Effector memory CD8-positive, alpha-beta T cell (primary cell): ENCODE measurements around the gene SHROOM3.

Experiments
- ATAC-seq: fragments of 150-1000 bp; cut with Tn5 transposase; replicated peaks from 2 replicates; pipeline ENCODE4 v1.10.0; 2021; ENCODE audit warnings: mild to moderate bottlenecking, moderate library complexity
- DNase-seq, 3 experiments: peaks; one replicate each; pipeline ENCODE4 v3.0.0; 2021
- H3K27ac Mint-ChIP-seq, 2 donors: one replicate each; pipeline ENCODE4 v1.8.0; 2022; ENCODE audit warnings: mild to moderate bottlenecking in 2 of 2, mixed read lengths in 2 of 2, moderate library complexity in 2 of 2
- H3K27me3 Mint-ChIP-seq, 2 donors: one replicate each; pipeline ENCODE4 v1.8.0; 2022; ENCODE audit warnings: mixed read lengths in 2 of 2
- H3K36me3 Mint-ChIP-seq: one replicate; pipeline ENCODE4 v1.8.0; 2022; ENCODE audit warnings: mild to moderate bottlenecking, moderate library complexity, mixed read lengths; ENCODE audit not compliant: insufficient read depth
- H3K4me1 Mint-ChIP-seq, 2 donors: one replicate each; pipeline ENCODE4 v1.8.0; 2022; ENCODE audit warnings: low read depth in 2 of 2, mixed read lengths in 2 of 2
- H3K4me3 Mint-ChIP-seq, 2 donors: one replicate each; pipeline ENCODE4 v1.8.0; 2022; ENCODE audit warnings: mild to moderate bottlenecking in 2 of 2, mixed read lengths in 2 of 2, moderate library complexity in 2 of 2
- H3K9me3 Mint-ChIP-seq, 2 donors: one replicate each; pipeline ENCODE4 v1.8.0; 2022; ENCODE audit warnings: mixed read lengths in 2 of 2

The SHROOM3 gene

GRCh38 chr4:76579596-76580375, 144.8 kb downstream of the SHROOM3 start:
- ATAC-seq (no peak), DNase-seq (no peak)
- peaks cover 49 to 61% of the 10 kb centered on the region in 2 donors for H3K27me3 Mint-ChIP-seq
- H3K4me3 Mint-ChIP-seq = no peak overlapping the region
- H3K27ac Mint-ChIP-seq = no peak overlapping the region
- no peaks in the 10 kb centered on the region for H3K36me3 Mint-ChIP-seq
- no peaks in the 10 kb centered on the region for H3K9me3 Mint-ChIP-seq
- no peaks in the 10 kb centered on the region for H3K4me1 Mint-ChIP-seq

GRCh38 chr4:76581077-76581962, 146.3 kb downstream of the SHROOM3 start:
- Mint-ChIP-seq H3K4me3 (no peak overlapping the region), H3K9me3 (no peaks in the 10 kb centered on the region), H3K27ac (no peak overlapping the region), H3K4me1 (peaks cover 0 to 6% of the 10 kb centered on the region in 2 donors), H3K27me3 (peaks cover 46 to 61% of the 10 kb centered on the region in 2 donors), H3K36me3 (no peaks in the 10 kb centered on the region)
- ATAC-seq = no peak
- no peak for DNase-seq

GRCh38 chr4:76582074-76582816, 147.2 kb downstream of the SHROOM3 start:
- H3K4me1 Mint-ChIP-seq = peaks cover 0 to 6% of the 10 kb centered on the region in 2 donors
- no peaks in the 10 kb centered on the region for H3K36me3 Mint-ChIP-seq
- ATAC-seq (no peak), DNase-seq (no peak)
- no peaks in the 10 kb centered on the region for H3K9me3 Mint-ChIP-seq
- H3K27ac Mint-ChIP-seq = no peak overlapping the region
- H3K4me3 Mint-ChIP-seq = no peak overlapping the region
- peaks cover 53 to 67% of the 10 kb centered on the region in 2 donors for H3K27me3 Mint-ChIP-seq

DNA sequence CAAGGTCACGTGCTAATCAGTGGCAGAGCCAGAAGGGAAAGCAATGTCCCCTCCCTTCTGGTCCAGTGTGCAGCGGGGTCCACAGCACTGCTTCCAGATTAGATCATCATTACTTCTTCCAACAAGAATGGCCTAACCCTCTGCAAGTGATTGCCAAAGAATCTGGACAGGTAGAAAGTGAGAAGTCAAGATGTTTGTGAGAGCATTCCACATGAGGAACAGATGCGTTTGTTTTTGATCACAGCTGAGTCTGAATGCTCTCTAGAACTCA, 147.7 kb downstream of the SHROOM3 start:
- Mint-ChIP-seq H3K9me3 (no peaks in the 10 kb centered on the region), H3K27me3 (peaks cover 54 to 71% of the 10 kb centered on the region in 2 donors), H3K4me1 (peaks cover 0 to 6% of the 10 kb centered on the region in 2 donors), H3K4me3 (no peak overlapping the region), H3K27ac (no peak overlapping the region), H3K36me3 (no peaks in the 10 kb centered on the region)
- DNase-seq (no peak), ATAC-seq (no peak)

DNA sequence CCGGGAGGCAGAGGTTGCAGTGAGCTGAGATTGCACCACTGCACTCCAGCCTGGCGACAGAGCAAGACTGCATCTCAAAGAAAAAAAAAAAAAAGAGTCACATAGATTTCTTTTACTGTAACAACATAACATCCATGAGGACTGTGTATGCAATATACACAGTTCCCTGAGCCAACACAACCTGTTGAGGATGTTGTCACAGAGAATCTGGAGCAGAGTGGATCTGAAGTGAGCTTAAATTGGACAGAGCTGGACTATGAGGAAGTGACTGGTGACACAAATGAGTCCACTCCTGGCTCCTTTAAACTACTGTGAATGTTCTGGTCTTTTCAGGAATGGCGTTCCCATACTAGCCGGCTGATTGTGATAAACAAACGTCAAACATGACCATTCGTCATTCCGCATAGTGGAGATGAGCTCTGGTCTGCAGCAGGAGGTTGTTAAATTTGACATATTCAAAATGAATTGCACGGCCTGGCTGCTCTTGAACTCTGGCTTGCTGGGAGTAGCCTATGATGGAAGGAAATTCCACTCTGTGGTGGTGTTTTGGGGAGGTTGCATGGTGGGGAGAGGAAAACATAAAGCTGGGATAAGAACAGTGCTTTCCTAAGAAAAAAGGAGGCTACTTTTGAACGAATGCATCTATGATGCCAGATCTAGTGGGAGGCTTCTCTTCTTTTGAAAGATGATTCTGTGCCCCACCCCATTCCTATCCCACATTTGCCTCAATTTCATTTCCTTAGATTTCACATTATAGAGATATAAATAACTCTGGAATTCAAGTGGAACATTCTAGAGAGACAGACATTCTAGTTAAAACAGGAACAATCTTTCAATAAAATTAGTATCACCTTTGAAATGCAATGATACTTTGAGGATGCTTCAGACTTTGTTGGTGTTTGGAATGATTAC, 149.5 kb downstream of the SHROOM3 start:
- peaks cover 0 to 6% of the 10 kb centered on the region in 2 donors for H3K4me1 Mint-ChIP-seq
- no peak overlapping the region for H3K4me3 Mint-ChIP-seq
- ATAC-seq = no peak
- H3K36me3 Mint-ChIP-seq = no peaks in the 10 kb centered on the region
- no peak overlapping the region for H3K27ac Mint-ChIP-seq
- no peaks in the 10 kb centered on the region for H3K9me3 Mint-ChIP-seq
- DNase-seq = no peak
- H3K27me3 Mint-ChIP-seq = peaks cover 54 to 81% of the 10 kb centered on the region in 2 donors

- Mint-ChIP-seq H3K27me3 (peaks cover 55 to 81% of the 10 kb centered on the region in 2 donors), H3K4me3 (no peak overlapping the region), H3K27ac (no peak overlapping the region), H3K36me3 (no peaks in the 10 kb centered on the region), H3K4me1 (peaks cover 0 to 6% of the 10 kb centered on the region in 2 donors), H3K9me3 (no peaks in the 10 kb centered on the region)
- ATAC-seq = no peak
- no peak for DNase-seq
Measured at GRCh38 chr4:76585272-76585671, 150.2 kb downstream of the SHROOM3 start.

DNA sequence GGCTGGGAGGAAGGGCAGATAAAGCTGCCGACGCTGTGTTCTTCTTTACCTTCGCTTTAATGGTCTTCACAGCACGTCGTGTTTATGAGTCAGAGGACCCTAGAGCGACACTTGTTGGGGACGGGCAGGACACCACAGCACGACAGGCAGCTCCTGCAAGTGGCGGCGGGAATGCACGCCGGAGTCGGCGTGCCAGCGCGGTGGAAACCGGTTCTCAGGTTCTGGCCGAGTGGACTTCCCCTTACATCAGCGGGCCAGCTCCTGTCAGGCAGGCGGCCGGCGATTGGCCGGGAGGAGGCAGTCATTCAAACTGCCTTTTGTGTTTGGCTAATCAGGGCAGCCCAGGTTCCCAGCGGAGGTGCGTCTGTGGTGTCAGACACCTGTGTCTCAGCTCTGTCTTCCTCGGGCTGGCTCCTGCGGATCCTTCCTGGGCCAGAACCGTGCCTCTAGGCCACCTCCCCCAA, 150.9 kb downstream of the SHROOM3 start:
- Mint-ChIP-seq H3K27ac (no peak overlapping the region), H3K27me3 (peaks cover 62 to 87% of the 10 kb centered on the region in 2 donors), H3K9me3 (no peaks in the 10 kb centered on the region), H3K36me3 (no peaks in the 10 kb centered on the region), H3K4me1 (peaks cover 0 to 6% of the 10 kb centered on the region in 2 donors), H3K4me3 (peak overlapping the region; percentile 20 to 60)
- ATAC-seq = no peak
- no peak for DNase-seq

DNA sequence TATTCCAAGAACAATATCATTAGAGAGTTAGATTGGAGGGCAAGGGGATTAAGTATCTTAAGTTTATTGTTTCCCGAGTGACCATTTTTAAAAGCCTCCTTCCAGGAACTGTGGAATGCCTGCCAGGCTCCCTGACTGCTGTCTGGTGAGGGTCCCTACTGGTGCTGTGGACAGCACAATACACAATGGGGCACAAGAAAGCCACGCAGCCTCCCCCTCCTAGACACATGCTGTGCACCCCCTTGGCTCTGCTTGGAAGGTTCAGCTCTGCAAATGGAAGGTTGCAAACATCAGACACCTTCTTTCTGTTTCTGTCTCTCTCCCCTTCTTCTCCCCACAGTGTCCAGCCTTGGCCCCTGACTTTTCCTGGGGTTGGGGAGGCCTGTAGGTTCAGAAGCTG, 153.2 kb downstream of the SHROOM3 start:
- no peak for ATAC-seq
- H3K27ac Mint-ChIP-seq = no peak overlapping the region
- H3K4me3 Mint-ChIP-seq = no peak overlapping the region
- no peaks in the 10 kb centered on the region for H3K9me3 Mint-ChIP-seq
- peaks cover 0 to 6% of the 10 kb centered on the region in 2 donors for H3K4me1 Mint-ChIP-seq
- H3K27me3 Mint-ChIP-seq = peaks cover 52 to 76% of the 10 kb centered on the region in 2 donors
- no peaks in the 10 kb centered on the region for H3K36me3 Mint-ChIP-seq
- no peak for DNase-seq

DNA sequence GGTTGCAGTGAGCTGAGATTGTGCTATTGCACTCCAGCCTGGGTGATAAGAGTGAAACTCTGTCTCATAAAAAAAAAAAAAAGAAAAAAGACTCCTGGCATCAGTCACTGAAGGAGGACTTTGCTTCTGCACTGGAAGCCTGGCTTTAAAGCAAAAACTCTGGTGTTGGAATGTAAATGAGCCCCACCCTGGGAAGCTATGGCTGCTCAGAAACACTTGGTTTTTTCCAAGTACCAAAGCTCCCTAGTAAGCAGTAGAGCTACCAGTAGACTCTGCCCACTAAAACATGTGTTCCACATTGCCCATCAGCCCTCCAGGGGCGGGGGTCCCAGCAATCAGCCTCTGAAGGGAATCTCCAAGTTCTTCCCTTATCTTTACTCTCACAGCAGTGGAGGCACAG, 154.4 kb downstream of the SHROOM3 start:
- Mint-ChIP-seq H3K4me1 (peaks cover 0 to 6% of the 10 kb centered on the region in 2 donors), H3K4me3 (no peak overlapping the region), H3K27me3 (peaks cover 44 to 67% of the 10 kb centered on the region in 2 donors), H3K27ac (no peak overlapping the region), H3K36me3 (no peaks in the 10 kb centered on the region), H3K9me3 (no peaks in the 10 kb centered on the region)
- ATAC-seq (no peak), DNase-seq (no peak)

DNA sequence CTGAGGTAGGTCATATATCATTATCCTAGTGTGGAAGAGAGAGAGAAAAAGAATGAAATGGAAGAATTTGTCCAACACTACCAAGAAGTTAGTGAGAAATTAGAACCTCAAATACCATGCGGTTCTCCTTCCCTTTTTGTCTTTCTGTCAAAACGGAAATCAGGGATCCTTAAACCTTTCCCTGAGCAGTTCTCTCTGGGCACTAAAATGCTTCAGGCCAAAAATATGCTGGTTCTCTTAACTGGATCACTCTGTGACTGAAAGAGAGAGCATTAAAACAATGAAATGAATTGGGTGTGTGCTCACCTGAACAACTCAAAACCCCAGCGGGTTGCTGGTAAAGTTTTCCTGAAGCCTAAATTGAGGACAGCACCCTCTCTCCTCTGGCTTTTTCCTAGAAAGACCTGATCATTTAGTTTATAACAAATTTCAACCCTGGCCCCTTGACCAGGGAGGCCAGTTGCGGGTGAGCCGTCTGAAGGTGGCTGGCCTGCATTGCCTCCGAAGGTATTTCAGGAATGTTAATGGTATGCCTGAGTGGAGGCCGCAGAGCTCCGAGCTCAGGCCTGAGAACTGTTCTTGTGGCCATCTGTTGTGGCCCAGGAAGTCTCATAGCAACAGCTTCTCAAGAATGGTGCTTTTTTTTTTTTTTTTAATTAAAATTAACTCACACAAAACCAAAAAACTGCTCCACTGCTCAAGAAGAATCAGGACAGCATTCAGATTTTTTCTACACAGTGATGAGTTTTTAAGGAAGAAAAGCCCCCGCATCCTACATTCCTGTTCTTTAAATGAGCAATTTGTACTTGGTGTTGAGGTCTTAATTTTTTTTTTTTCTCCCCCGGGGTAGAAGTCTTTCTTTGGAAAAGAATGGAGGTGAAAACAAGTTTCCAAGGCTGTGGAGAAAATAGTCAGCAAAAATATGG, 155.1 kb downstream of the SHROOM3 start:
- H3K27me3 Mint-ChIP-seq = peaks cover 39 to 60% of the 10 kb centered on the region in 2 donors
- no peak overlapping the region for H3K4me3 Mint-ChIP-seq
- DNase-seq = no peak

DNA sequence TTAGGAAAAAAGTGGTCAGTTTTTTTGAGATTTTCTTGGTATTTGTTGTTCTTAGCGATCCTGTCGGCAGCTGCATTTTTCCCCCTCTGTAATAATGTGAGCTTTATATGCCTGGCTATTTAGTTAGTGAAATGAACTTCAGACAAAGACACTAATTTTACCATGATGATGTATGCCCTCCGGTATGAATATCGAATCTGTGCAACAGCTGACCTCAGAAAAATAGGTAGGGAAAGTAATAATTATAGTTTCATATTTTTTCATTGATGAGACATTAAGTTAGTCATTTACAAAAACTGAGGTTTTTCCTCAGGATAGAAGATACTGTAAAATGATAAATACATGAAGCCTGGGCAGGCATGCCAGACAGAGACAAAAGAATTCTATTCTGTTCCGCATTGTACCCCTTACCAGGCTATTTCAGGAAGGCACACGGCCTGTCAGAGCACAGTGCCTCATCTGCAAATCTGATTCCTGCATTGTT, 155.8 kb downstream of the SHROOM3 start:
- H3K9me3 Mint-ChIP-seq = no peaks in the 10 kb centered on the region
- DNase-seq = no peak
- no peak for ATAC-seq
- peaks cover 33 to 58% of the 10 kb centered on the region in 2 donors for H3K27me3 Mint-ChIP-seq
- no peaks in the 10 kb centered on the region for H3K36me3 Mint-ChIP-seq
- H3K27ac Mint-ChIP-seq = no peak overlapping the region
- H3K4me1 Mint-ChIP-seq = peaks cover 0 to 4% of the 10 kb centered on the region in 2 donors
- no peak overlapping the region for H3K4me3 Mint-ChIP-seq

More for the DNA sequence above, 155.1 kb downstream of the SHROOM3 start:
- peaks cover 0 to 6% of the 10 kb centered on the region in 2 donors for H3K4me1 Mint-ChIP-seq
- no peak overlapping the region for H3K27ac Mint-ChIP-seq
- ATAC-seq = no peak
- H3K36me3 Mint-ChIP-seq = no peaks in the 10 kb centered on the region
- H3K9me3 Mint-ChIP-seq = no peaks in the 10 kb centered on the region

DNA sequence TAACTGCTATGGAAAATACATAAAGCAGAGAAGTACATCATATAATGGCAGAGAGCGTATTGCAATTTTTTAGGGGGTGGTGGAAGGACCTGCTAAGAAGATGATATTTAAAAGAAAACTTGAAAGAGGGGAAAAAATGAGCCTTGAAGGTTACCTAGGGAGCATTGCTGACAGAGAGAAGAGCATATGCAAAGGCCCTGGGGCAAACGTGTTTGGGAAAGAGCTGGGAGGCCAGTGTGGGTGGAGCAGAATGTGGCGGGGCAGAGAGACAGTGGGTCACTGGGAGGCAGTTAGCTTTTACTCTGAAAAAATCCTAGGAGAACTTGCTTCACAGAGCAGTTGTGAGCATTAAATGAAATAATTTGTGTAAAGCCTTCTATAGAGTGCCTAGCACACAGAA, 157.0 kb downstream of the SHROOM3 start:
- DNase-seq (no peak), ATAC-seq (no peak)
- H3K4me1 Mint-ChIP-seq = no peaks in the 10 kb centered on the region
- no peak overlapping the region for H3K4me3 Mint-ChIP-seq
- H3K27me3 Mint-ChIP-seq = peaks cover 27 to 57% of the 10 kb centered on the region in 2 donors
- no peaks in the 10 kb centered on the region for H3K36me3 Mint-ChIP-seq
- H3K9me3 Mint-ChIP-seq = no peaks in the 10 kb centered on the region
- H3K27ac Mint-ChIP-seq = no peak overlapping the region
